ENCODE data around the gene AFTPH.

Gene AFTPH

DNA sequence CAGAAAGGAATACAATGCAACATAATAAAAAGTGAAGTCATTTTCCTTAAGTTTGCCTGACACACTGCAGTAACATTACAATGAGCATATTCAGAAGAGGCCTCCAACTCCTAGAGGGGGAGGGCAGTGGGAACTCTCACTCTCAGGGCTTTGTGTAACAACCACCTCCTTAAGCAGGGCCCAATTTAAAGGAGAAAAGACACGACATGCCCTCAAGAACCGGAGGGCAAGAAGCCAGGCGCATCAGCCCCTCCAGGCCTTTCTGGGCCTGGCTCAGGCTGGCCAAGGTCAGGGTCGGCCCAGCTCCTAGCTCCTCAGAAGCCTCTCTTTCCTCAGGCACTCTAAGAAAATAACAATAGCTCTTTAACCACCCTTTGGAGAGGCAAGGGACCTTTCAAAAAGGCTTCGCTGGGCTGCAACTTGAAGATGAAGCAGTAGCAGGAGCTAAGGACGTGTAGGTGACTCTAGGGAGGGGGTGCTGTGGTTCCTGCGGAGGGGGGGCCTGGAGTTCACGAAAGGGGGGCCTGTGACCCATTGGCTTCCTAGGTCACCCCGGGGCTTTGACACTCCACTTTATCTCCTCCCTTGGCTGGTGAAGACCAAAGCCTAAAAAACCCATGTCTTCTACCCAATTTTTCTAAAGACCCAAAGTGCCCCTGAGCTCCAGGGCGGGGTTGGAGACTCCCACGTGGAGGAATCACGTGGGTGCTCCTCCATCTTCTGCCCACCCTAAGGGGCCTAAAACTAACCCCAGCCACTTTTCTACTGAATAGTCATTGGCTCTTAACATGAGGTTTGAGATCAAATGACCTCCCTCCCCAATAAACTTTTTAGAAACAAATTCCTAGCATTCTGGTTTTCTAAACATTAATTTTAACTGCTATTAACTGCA is 116.3 kb downstream of the AFTPH start:
- CTCF ChIA-PET: interaction anchor here (0.5 to 0.9 kb wide), 3 partner anchors 53 to 393 kb away, joined by 3 read pairs; no protein-coding TSS in a partner anchor
- peaks cover 0 to 10% of the 10 kb centered on the region in 2 experiments; a peak in 1 of 3 replicates for H3K36me3 ChIP-seq (ENCODE audit: control insufficient read depth in 2 of 2, insufficient read depth in 1 of 2, low read length in 2 of 2)
- H3K4me3 ChIP-seq (ENCODE audit: low read depth, low read length): no peak overlapping the region
- POLR2A ChIA-PET: interaction anchor here (1.0 kb wide), 1 partner anchor 14 kb away, joined by 5 read pairs; the partner anchor contains the start of gene SERTAD2
- TF ChIP-seq EGR2 (tag by site-specific recombination; IDR thresholded peaks at IDR 0.05; ENCODE audit: low read depth) (peak; percentile 48; the same call in 1 of the 2 replicates), ZFHX2 (tag by site-specific recombination; conservative IDR thresholded peaks at IDR 0.05) (peak; percentile 54), BCL11A (tag by site-specific recombination; IDR thresholded peaks at IDR 0.05; ENCODE audit: low read depth) (no peak)
- H3K4me1 ChIP-seq (ENCODE audit: control insufficient read depth, insufficient read depth, low read length): peaks cover 27% of the 10 kb centered on the region
- no peaks in the 10 kb centered on the region for H3K9me3 ChIP-seq (ENCODE audit: control insufficient read depth, insufficient read depth, low read depth, low read length)
- H3K27ac ChIP-seq (ENCODE audit: extremely low read depth, low read depth, low read length): no peak overlapping the region; the same call in 1 of the 2 replicates

DNA sequence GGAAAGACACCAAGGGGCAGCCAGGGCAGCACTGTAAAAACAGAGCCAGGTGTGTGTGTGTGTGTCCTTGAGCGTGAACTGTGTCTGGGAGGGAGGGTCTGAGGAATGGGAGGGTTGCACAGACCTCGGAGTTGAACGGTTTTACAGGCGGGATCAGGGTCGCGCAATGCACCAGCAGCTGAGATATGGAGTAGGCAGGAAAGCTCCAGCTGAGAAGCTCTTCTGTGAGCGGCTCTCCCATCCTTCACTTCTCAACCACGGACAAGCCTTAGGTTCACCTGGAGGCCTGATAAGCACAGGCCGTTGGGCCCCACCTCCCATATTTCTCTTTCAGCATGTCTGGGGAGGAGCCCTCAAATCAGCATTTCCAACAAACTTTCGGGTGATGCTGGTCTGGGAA is 117.5 kb downstream of the AFTPH start:
- Histone ChIP-seq H3K36me3 (ENCODE audit: control insufficient read depth in 2 of 2, insufficient read depth in 1 of 2, low read length in 2 of 2) (no peaks in the 10 kb centered on the region), H3K4me1 (ENCODE audit: control insufficient read depth, insufficient read depth, low read length) (peaks cover 36% of the 10 kb centered on the region), H3K4me3 (ENCODE audit: low read depth, low read length) (no peak overlapping the region), H3K27ac (ENCODE audit: extremely low read depth, low read depth, low read length) (no peak overlapping the region), H3K9me3 (ENCODE audit: control insufficient read depth, insufficient read depth, low read depth, low read length) (no peaks in the 10 kb centered on the region)
- ChIA-PET POLR2A (interaction anchor here (4.3 kb wide), 1 partner anchor 12 kb away, joined by 32 read pairs; the partner anchor contains the start of gene SERTAD2), CTCF (interaction anchor here (0.5 to 1.1 kb wide), 3 partner anchors 12 to 235 kb away, joined by 3 to 7 read pairs (median 3); no protein-coding TSS in a partner anchor)
- TF ChIP-seq, protein P1, sequence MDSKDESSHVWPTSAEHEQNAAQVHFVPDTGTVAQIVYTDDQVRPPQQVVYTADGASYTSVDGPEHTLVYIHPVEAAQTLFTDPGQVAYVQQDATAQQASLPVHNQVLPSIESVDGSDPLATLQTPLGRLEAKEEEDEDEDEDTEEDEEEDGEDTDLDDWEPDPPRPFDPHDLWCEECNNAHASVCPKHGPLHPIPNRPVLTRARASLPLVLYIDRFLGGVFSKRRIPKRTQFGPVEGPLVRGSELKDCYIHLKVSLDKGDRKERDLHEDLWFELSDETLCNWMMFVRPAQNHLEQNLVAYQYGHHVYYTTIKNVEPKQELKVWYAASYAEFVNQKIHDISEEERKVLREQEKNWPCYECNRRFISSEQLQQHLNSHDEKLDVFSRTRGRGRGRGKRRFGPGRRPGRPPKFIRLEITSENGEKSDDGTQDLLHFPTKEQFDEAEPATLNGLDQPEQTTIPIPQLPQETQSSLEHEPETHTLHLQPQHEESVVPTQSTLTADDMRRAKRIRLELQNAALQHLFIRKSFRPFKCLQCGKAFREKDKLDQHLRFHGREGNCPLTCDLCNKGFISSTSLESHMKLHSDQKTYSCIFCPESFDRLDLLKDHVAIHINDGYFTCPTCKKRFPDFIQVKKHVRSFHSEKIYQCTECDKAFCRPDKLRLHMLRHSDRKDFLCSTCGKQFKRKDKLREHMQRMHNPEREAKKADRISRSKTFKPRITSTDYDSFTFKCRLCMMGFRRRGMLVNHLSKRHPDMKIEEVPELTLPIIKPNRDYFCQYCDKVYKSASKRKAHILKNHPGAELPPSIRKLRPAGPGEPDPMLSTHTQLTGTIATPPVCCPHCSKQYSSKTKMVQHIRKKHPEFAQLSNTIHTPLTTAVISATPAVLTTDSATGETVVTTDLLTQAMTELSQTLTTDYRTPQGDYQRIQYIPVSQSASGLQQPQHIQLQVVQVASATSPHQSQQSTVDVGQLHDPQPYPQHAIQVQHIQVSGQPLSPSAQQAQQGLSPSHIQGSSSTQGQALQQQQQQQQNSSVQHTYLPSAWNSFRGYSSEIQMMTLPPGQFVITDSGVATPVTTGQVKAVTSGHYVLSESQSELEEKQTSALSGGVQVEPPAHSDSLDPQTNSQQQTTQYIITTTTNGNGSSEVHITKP (tag by site-specific recombination; IDR thresholded peaks at IDR 0.05): no peak
- TF ChIP-seq, protein P2, sequence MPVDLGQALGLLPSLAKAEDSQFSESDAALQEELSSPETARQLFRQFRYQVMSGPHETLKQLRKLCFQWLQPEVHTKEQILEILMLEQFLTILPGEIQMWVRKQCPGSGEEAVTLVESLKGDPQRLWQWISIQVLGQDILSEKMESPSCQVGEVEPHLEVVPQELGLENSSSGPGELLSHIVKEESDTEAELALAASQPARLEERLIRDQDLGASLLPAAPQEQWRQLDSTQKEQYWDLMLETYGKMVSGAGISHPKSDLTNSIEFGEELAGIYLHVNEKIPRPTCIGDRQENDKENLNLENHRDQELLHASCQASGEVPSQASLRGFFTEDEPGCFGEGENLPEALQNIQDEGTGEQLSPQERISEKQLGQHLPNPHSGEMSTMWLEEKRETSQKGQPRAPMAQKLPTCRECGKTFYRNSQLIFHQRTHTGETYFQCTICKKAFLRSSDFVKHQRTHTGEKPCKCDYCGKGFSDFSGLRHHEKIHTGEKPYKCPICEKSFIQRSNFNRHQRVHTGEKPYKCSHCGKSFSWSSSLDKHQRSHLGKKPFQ (tag by site-specific recombination; IDR thresholded peaks at IDR 0.05): 0 out of 2 replicates have a peak, but pooled peaks have one; percentile 38
